Urothelium cell line (cell line): ENCODE results near the gene C14orf93.
"Not testable (repeated sequence)": the region's sequence is repeated elsewhere in the genome, so short reads cannot be mapped to it uniquely, and the experiment has no call there.

Source experiments
- DNase-seq: peaks from one replicate; pipeline ENCODE4 v3.0.0; 2011; ENCODE audit warnings: low spot score, mixed read lengths
- FAIRE-seq: peaks from 2 replicates; lab custom pipeline; 2011; peaks lifted over from hg19 to GRCh38; lab: Jason Lieb, UNC

Gene C14orf93

DNA sequence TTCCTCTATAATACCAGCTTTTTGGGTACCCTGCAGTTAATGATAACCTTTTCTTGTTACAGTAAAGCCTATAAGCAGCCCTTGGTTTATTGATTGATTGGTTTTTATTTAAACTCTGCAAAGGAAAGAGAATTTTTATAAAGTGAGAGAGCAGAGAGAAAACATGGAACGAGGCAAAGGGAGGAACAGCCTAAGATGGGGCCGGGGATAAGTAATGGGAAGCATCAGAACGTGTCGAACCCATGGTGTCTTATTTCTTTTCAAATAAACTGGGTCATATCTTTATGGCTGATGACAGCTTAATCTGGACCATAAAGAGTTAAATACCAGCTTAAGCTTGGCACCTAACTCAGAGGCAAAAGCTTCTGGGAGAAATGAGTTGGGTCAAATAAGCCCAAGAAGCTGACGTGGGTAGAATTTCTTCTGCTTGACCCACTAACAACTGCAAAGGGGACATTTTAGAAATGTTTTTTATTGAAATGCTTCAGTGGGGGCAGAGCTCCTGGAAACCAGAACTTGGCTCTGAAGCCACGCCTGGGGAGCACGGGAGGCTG, 12.0 kb upstream of the C14orf93 start:
- FAIRE-seq (no peak), DNase-seq (no peak)

GRCh38 chr14:23021434-23021833, 11.5 kb upstream of the C14orf93 start:
- DNase-seq (no peak), FAIRE-seq (no peak)

- DNase-seq = no peak
- no peak for FAIRE-seq
Measured at GRCh38 chr14:23020143-23021128, 10.5 kb upstream of the C14orf93 start.

DNA sequence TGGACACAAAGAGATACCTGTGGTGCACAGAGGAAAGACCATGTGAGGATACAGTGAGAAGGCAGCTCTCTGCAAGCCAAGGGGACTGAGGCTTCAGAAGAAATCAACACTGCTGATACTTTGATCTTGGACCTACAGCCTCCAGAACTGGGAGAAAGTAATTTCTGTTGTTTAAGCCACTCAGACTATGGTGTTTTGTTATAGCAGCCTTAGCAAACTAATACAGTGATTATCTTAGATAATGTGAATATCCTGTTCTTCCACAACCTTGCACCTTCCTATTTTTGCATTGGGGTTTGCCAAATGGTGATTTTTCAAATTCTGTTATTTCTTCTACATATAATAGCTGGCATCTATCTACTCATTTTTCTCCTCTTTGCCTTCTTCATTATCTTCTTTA, 8.2 kb upstream of the C14orf93 start:
- FAIRE-seq (no peak), DNase-seq (no peak)

- DNase-seq (no peak), FAIRE-seq (no peak)
Measured at GRCh38 chr14:23017091-23017490, 7.1 kb upstream of the C14orf93 start.

DNA sequence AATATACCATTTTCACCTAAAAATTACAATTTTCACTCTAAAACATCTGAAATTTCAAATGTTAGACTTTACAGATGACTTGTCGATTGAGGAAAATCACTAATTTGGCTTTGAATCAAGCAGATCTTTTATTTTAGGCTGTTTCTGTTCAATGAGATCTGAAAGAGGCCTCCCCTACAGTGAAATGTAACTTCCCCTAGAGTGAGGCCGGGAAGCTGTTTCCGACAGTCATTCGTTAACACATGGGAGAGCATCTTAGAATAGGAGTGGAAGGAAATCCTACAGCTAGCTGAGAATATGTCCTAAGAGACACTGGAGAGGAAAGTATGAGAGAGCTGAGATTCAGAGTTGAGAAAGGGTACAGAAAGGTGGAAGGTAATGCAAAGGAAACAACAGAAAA, 5.7 kb upstream of the C14orf93 start:
- no peak for DNase-seq
- FAIRE-seq = no peak

- not testable (repeated sequence) for FAIRE-seq, DNase-seq
Measured at GRCh38 chr14:23013749-23014054, 3.8 kb upstream of the C14orf93 start.

GRCh38 chr14:23013054-23013748, 3.3 kb upstream of the C14orf93 start:
- no peak for DNase-seq
- FAIRE-seq = no peak

- FAIRE-seq = no peak
- no peak for DNase-seq
Measured at GRCh38 chr14:23009483-23009938, 432 bp downstream of the C14orf93 start.

GRCh38 chr14:23008831-23009230, 1.1 kb downstream of the C14orf93 start:
- DNase-seq = no peak
- FAIRE-seq = no peak

DNA sequence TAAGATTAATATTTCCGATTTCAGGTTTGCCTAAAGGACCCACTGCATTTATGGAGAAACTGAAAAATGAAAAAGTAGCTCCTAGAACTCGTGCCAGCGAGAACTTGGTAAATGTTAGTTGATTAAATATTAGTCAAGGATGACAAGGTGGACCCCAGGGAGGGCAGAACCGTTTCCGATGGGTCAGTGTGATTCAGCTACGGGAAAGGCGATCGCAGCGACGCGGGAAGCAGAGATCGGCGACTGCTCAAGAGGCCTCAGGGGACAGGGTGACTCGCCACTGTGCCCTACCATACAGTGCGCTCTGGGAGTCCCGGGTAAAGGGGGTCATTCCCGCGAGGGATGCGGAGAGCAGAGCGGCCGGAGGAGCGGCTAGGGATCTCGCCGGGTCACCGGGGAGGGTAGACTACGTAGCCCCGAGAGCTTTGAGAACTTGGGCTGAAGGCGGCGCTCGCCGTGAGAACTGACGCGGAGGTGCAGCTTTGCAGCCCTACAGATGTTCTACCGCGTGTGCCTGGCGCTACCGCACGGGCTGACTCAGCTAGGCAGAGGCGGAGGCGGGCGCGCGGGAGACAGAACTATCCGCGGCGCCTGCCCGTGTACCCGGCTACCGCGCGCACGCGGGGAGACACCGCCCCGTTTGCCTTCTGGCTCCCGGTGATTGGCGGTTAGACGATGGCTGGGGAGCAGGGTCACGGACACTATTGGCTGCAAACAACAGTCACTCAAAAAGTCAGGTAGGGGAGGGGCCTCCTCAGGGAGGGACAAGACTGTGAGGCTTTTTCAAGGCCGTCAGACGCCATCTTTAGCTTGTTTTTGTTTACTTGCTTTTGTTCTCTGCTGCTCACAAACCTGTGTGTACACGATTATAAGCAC, 3.2 kb downstream of the C14orf93 start:
- DNase-seq (peak; percentile 97), FAIRE-seq (peak; percentile 89)

DNA sequence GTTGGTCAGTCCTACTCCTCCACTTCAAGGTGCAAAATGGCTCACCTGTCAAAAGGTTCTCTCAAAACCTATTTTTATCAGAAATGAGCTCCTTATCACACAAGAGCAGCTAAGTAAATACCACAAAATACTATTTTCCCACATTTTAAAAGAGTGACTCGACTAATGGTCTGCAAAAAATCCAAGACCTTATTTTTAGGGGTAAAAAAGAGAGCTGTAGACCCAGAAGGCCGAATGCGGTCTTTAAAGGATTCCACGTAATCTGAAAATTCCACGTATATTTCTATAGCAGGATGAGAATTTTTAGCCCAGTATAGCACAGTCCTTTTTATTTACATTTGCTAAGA, 3.8 kb downstream of the C14orf93 start:
- no peak for DNase-seq

DNA sequence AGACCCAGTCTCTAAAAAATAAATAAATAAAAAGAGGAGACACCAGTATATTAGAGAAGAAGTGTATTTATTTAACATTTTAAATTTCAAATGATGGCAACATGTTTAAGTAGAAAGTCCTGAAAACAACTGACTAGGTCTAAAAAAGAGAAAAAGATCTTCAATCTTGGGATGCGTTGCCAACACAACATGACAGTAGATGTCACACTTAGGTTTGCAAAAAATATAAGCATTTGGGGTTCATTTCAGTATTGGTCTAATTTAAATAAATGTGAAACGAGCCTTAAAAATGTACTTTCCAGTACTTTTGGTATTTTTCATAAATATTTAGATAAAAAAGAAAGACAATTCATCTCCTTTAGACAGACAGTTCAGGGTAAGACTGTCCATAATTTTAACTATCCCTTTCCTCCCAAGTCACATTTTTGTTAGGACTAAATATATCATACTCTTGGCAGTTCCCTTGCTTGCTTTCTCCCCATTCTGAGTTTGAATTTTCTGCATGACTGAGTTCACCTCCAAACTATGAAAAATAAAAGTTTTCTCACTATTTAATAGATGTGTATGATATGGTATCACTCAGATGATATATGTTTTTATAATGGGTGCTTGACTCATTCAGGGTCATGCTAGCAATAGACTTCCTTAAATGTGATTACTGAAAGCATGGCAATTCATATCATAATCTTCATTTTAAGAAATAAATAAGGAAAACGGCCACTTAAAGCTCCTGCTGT, 4.3 kb downstream of the C14orf93 start:
- no peak for FAIRE-seq

More for the DNA sequence above, 3.8 kb downstream of the C14orf93 start:
- no peak for FAIRE-seq

DNA sequence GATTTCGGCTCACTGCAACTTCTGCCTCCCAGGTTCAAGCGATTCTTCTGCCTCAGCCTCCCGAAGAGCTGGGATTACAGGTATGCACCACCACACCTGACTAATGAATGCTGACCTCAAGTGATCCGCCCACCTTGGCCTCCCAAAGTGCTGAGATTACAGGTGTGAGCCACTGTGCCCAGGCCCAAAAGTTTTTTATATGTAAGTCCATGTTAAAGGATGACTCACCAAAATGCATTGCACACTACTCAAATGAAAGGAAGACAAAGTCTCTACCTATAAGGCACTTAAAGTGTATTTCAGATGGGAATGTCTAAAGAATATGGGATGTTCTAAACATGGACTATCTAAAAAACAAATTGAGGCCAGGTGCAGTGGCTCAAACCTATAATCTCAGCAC, 5.7 kb downstream of the C14orf93 start:
- DNase-seq, FAIRE-seq: not testable (repeated sequence)

More for the DNA sequence above, 4.3 kb downstream of the C14orf93 start:
- DNase-seq = no peak

DNA sequence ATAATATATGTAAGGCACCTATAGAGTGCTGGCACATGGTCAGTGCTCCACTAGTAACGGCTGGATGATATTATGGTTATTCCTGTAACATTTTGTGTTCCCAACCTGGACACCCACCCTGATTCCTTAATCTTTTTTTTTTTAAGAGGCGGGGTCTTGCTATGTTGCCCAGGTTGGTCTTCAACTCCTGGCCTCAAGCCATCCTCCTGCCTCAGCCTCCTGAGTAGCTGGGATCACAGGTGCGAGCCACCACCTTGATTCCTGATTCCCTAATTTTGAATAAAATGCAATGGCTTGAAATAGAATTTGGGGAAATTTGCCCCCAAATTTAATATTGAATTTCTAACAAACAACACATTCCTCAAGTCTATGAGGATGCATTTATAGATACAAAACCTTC, 7.4 kb downstream of the C14orf93 start:
- FAIRE-seq = no peak

GRCh38 chr14:23000860-23001259, 9.1 kb downstream of the C14orf93 start:
- no peak for DNase-seq
- FAIRE-seq = no peak

More for the DNA sequence above, 7.4 kb downstream of the C14orf93 start:
- no peak for DNase-seq

DNA sequence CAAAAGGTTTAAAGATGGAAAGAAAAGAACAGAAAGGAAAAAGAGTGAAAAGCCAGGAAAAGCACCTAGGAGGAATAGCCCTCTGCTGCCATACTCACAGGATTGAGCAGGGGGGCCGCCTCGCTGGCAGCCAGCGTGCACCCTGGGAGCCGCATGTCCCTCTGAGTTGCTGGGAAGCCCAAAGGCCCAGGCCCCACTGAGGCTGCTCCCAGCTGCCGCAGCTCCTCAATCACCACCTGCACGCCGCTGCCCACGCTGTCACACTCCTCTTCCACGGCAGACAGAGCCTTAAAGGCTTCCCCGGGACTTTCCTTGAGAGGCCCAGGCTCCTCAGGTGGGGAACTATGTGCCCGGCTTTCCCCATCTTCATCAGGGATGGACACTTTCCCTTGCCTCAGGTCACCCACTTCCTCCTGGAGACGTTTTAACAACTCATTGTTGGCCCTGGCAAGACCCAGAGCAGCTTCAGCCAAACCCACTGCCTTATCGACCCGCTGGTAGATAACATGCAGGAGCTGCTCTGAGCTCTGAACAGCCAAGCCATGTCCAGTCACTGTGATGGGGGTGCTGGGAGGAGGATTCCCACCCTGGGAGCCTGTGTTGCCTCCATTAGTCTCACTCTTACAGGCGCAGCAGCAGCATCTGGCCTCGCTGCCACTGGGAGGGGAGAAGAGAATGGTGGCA, 11.5 kb downstream of the C14orf93 start:
- no peak for FAIRE-seq
- DNase-seq = no peak

GRCh38 chr14:22997676-22998323, 12.1 kb downstream of the C14orf93 start:
- FAIRE-seq (no peak), DNase-seq (no peak)
